Right atrium auricular region (tissue), 2 donors: ENCODE data around the gene TGFBI. TPM values are rescaled to one million over a fixed set of nuclear protein-coding genes. Genes with fewer than 3 reads are reported as not detected.
A peak's percentile ranks its signal among the peaks of the same experiment; 100 is the strongest.

Experiments used
- DNase-seq: peaks from one replicate; pipeline ENCODE4 v3.0.0-alpha.2; 2019; ENCODE audit warnings: low spot score
- H3K27ac ChIP-seq, 2 donors: fragments of 200-600 bp; sonication (generic); 1 replicate in 1 of 2; 2 replicates in 1 of 2; pipeline ENCODE4 v1.5.1; 2016 to 2019
- H3K27me3 ChIP-seq, 2 donors: fragments of 200-600 bp; sonication (generic); one replicate each; pipeline versions ENCODE4 v1.5.1 to v1.6.0; 2017 to 2019
- H3K36me3 ChIP-seq: fragments of 200-600 bp; sonication (generic); one replicate; pipeline ENCODE4 v1.5.1; 2016
- H3K4me1 ChIP-seq, 2 donors: fragments of 200-600 bp; sonication (generic); one replicate each; pipeline versions ENCODE4 v1.5.1 to v1.6.0; 2017 to 2019
- H3K4me3 ChIP-seq, 2 donors: fragments of 200-600 bp; sonication (generic); 1 replicate in 1 of 2; 2 replicates in 1 of 2; pipeline ENCODE4 v1.5.1; 2017 to 2019; ENCODE audit warnings: mild to moderate bottlenecking in 1 of 2, moderate library complexity in 1 of 2
- H3K9me3 ChIP-seq, 2 donors: fragments of 200-600 bp; sonication (generic); one replicate each; pipeline ENCODE4 v1.5.1; 2019
- total RNA-seq, 2 donors: library from RNA; depleted of rRNA; stranded (reverse); fragments of >200 nt; gene quantifications; one replicate each; pipeline ENCODE4 v1.1.0, GENCODE V29; 2016
- TF ChIP-seq, protein P1 (sequence below), 2 donors: fragments of 200-600 bp; sonication (generic); IDR thresholded peaks; one replicate each; pipeline ENCODE4 v1.5.1; 2019; ENCODE audit warnings: antibody characterized with exemption in 2 of 2

TGFBI gene
- 10 to 100 TPM; 30.4 to 65.0 TPM for total RNA-seq

DNA sequence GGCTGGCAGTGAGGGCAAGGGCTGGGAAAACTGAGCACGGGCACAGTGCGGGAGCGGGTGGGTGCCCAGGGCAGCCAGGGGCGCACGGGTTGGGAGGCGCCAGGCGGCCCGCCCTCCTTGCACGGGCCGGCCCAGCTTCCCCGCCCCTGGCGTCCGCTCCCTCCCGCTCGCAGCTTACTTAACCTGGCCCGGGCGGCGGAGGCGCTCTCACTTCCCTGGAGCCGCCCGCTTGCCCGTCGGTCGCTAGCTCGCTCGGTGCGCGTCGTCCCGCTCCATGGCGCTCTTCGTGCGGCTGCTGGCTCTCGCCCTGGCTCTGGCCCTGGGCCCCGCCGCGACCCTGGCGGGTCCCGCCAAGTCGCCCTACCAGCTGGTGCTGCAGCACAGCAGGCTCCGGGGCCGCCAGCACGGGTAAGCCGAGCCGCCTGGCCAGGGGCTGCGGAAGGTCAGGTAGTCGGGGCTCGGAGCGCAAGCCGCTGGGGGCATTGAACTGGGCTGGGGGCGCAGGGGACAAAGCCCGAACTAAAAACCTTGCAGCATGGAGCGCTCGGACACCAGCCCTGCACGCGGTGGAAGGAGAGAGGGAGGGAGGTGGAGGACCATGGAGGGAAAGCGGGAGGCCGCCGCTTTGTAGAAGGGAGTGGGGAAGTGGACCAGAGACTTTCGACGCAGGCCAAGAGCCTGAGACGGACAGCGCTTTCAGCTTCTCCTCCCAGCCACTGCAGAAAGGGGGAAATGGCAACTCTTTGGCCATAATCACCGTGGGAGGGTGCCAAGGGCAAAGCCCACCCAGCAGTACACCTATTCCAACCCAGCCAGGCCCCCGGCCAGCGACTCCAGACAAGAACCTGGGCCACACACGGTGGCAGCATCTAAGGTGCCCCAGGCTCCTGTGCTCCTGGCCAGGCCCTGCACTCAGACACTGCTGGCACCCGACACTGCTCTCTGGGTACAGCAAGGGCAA lies at the start of gene TGFBI:
TGFBI (plus strand) TSS at position 207 of the 961 bp plus-strand sequence; CDS start at position 275, 68 bp downstream.
- peak; percentile 72 for DNase-seq

DNA sequence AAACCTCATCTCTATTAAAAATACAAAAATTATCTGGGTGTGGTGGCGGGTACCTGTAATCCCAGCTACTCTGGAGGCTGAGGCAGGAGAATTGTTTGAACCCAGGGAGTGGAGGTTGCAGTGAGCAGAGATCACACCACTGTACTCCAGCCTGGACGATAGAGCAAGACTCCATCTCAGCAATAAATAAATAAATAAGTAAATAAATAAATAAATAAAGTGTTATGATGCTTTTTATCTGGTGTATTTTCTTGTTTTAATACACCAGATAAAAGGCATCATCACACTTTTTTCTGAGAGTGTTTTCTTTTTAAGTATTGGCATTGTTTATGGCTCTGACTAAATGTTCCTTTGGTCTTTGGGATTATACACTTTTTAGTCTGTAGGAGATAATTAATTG lies 49.8 kb upstream of the TGFBI start:
- peak overlapping the region in 1 of 2 donors; percentile 7 for H3K27ac ChIP-seq

More for the DNA sequence above, at the start of gene TGFBI:
- TF ChIP-seq, protein P1, sequence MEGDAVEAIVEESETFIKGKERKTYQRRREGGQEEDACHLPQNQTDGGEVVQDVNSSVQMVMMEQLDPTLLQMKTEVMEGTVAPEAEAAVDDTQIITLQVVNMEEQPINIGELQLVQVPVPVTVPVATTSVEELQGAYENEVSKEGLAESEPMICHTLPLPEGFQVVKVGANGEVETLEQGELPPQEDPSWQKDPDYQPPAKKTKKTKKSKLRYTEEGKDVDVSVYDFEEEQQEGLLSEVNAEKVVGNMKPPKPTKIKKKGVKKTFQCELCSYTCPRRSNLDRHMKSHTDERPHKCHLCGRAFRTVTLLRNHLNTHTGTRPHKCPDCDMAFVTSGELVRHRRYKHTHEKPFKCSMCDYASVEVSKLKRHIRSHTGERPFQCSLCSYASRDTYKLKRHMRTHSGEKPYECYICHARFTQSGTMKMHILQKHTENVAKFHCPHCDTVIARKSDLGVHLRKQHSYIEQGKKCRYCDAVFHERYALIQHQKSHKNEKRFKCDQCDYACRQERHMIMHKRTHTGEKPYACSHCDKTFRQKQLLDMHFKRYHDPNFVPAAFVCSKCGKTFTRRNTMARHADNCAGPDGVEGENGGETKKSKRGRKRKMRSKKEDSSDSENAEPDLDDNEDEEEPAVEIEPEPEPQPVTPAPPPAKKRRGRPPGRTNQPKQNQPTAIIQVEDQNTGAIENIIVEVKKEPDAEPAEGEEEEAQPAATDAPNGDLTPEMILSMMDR (IDR thresholded peaks at IDR 0.05), result peak in 1 of 2 donors; percentile 26
- Histone ChIP-seq H3K27ac (peak within 1 kb of the TSS; percentile 67 to 76), H3K27me3 (no peaks in the 10 kb centered on the region), H3K36me3 (peaks cover 4% of the 10 kb centered on the region), H3K4me3 (peak within 1 kb of the TSS; percentile 48 to 65), H3K9me3 (no peaks in the 10 kb centered on the region), H3K4me1 (peaks cover 0 to 49% of the 10 kb centered on the region in 2 donors)

DNA sequence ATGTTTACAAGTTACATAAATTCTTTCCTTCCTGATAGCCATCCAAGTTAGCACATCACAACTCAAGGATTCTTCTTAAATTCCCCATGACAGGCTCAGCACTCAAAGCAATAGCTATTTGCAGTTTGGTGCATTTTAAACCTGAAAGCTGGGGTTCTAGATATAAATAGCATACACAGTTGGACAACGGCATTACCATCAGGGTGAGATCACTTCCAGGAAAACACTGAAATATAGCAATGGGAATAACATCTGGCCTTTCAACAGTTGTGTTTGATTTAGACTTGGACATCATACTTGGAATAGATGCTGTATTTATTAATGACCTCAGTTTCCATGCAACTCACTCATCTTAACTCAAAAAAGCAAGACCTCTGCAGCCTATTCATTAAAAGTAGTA lies 49.3 kb upstream of the TGFBI start:
- Histone ChIP-seq H3K4me1 (peaks cover 0 to 6% of the 10 kb centered on the region in 2 donors), H3K4me3 (no peak overlapping the region), H3K36me3 (no peaks in the 10 kb centered on the region), H3K27ac (peak overlapping the region in 1 of 2 donors; percentile 7), H3K27me3 (no peaks in the 10 kb centered on the region), H3K9me3 (no peaks in the 10 kb centered on the region)
- no peak for DNase-seq
- TF ChIP-seq, protein P1 (IDR thresholded peaks at IDR 0.05), result no peak

More for the DNA sequence above, 49.8 kb upstream of the TGFBI start:
- Histone ChIP-seq H3K4me3 (no peak overlapping the region), H3K27me3 (no peaks in the 10 kb centered on the region), H3K36me3 (no peaks in the 10 kb centered on the region), H3K4me1 (peaks cover 0 to 6% of the 10 kb centered on the region in 2 donors), H3K9me3 (no peaks in the 10 kb centered on the region)
- TF ChIP-seq, protein P1 (IDR thresholded peaks at IDR 0.05), result no peak
- no peak for DNase-seq

DNA sequence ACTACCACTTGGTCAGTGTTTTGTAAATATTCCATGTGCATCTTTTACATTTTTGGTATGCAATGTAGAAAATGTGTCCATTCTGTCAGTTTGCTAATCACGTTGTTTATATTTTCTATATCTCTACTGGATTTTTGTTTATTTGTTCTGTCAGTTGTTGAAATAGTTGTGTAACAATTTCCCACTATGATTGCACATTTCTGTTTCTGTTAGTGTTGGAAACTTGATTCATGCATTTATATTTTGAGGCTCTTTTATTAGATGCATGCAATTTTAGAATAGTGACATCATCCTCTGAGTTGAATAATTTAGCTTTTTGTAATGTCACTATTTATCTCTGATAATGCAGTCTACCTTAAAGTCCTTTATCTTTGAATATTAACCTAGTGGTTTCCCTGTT lies 48.2 kb upstream of the TGFBI start:
- no peaks in the 10 kb centered on the region for H3K9me3 ChIP-seq
- H3K36me3 ChIP-seq, result no peaks in the 10 kb centered on the region
- H3K27ac ChIP-seq, result no peak overlapping the region
- no peak for DNase-seq
- H3K4me3 ChIP-seq, result no peak overlapping the region
- TF ChIP-seq, protein P1 (IDR thresholded peaks at IDR 0.05), result no peak
- H3K4me1 ChIP-seq, result peaks cover 0 to 6% of the 10 kb centered on the region in 2 donors
- H3K27me3 ChIP-seq, result no peaks in the 10 kb centered on the region

DNA sequence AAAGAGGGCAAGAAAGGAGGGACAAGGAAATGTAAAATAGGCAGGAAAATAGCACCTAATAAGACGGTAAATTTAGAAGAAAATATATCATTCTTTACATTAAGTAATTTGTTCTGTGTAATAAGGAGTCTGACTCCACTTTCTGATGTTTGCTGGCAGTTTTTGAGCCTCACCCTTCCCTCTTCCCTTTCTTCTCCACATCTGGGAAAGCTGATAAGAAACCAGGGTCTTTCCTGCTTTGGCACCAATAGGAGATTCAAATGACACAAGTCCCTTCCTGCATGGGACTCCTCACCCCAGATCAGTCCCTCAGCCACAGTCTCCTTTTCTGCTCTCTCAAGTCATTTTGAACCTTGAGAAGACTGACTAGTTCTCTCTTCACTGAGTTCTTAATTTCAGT lies 42.8 kb upstream of the TGFBI start:
- Histone ChIP-seq H3K27me3 (no peaks in the 10 kb centered on the region), H3K27ac (peak overlapping the region; percentile 32 to 45), H3K4me3 (no peak overlapping the region), H3K9me3 (no peaks in the 10 kb centered on the region), H3K4me1 (peaks cover 0 to 7% of the 10 kb centered on the region in 2 donors), H3K36me3 (no peaks in the 10 kb centered on the region)
- DNase-seq, result no peak
- TF ChIP-seq, protein P1 (IDR thresholded peaks at IDR 0.05), result no peak
